Measurements from ENCODE around the gene GNG13.

DNA sequence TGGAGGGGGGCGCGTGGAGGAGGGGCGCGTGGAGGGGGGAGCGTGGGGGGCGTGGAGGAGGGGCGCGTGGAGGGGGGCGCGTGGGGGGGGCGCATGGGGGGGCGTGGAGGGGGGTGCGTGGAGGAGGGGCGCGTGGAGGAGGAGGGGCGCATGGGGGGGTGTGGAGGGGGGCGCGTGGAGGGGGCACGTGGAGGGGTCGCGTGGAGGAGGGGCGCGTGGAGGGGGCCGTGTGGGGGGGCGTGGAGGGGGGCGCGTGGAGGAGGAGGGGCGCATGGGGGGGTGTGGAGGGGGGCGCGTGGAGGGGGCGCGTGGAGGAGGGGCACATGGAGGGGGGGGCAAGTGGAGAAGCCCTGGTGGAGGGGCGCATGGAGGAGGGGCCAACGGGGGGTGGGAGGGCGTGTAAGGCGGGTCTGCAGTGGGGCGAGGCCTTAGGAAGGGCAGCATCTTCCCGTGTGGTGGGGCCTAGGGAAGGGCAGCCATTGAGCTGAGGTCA lies 32.7 kb downstream of the GNG13 start:
- TF ChIP-seq, protein P1, sequence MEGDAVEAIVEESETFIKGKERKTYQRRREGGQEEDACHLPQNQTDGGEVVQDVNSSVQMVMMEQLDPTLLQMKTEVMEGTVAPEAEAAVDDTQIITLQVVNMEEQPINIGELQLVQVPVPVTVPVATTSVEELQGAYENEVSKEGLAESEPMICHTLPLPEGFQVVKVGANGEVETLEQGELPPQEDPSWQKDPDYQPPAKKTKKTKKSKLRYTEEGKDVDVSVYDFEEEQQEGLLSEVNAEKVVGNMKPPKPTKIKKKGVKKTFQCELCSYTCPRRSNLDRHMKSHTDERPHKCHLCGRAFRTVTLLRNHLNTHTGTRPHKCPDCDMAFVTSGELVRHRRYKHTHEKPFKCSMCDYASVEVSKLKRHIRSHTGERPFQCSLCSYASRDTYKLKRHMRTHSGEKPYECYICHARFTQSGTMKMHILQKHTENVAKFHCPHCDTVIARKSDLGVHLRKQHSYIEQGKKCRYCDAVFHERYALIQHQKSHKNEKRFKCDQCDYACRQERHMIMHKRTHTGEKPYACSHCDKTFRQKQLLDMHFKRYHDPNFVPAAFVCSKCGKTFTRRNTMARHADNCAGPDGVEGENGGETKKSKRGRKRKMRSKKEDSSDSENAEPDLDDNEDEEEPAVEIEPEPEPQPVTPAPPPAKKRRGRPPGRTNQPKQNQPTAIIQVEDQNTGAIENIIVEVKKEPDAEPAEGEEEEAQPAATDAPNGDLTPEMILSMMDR (IDR thresholded peaks at IDR 0.05), result no peak
- TF ChIP-seq EZH2 (IDR thresholded peaks at IDR 0.05) (no peak), EZH2phosphoT487 (IDR thresholded peaks at IDR 0.05) (no peak)
